Spleen (tissue), 7 donors: ENCODE results near the gene SRP14.

Source experiments
- POLR2A ChIP-seq, 3 donors: fragments of 450-650 bp; IDR thresholded peaks; one replicate each; pipeline ENCODE4 v1.5.1; 2017; ENCODE audit warnings: antibody characterized with exemption in 3 of 3, mild to moderate bottlenecking in 1 of 3
- POLR2AphosphoS5 ChIP-seq, 3 donors: sonication (generic); formaldehyde crosslinking; IDR thresholded peaks; one replicate each; pipeline ENCODE4 v1.5.1; 2017; ENCODE audit warnings: antibody characterized with exemption in 3 of 3
- TF ChIP-seq, protein P1 (sequence below), 11 experiments: fragments of 200-600 bp in 7 of 11; fragments of 450-650 bp in 4 of 11; sonication (generic) in 4 of 11; IDR thresholded peaks in 8 of 11; conservative IDR thresholded peaks in 3 of 11; 1 replicate in 7 of 11; 2 replicates in 4 of 11; pipeline versions ENCODE4 v1.4.0 to v1.8.0; 2016 to 2021; ENCODE audit warnings: antibody characterized with exemption in 11 of 11, inconsistent platforms in 4 of 11, mild to moderate bottlenecking in 1 of 11
- donor health status: DM: no; HTN: no; CAD: no; lungs with moderate emphysema.
- donor health status: DM: no; HTN: no; CAD: no.
- donor health status: DM: no; HTN: no; CAD: no.

DNA sequence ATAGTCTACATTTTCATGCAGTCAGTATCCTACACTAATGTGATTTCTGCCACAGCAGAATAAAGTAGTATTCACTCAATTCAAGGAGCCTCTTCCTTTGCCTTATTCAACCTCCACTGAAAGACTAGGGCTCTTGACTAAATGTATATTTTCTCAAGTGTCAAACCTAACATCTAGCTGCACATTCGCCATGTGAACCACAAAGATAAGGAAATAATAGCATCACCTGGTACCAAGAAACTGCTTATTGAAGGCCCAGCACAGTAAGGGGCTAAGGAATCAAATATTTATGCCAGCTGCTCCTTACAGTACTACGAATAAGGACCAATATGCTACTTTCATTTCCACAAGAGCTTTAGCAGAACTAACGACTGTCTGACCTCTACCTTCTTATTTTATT lies 1.3 kb downstream of the SRP14 start:
- TF ChIP-seq, protein P1, sequence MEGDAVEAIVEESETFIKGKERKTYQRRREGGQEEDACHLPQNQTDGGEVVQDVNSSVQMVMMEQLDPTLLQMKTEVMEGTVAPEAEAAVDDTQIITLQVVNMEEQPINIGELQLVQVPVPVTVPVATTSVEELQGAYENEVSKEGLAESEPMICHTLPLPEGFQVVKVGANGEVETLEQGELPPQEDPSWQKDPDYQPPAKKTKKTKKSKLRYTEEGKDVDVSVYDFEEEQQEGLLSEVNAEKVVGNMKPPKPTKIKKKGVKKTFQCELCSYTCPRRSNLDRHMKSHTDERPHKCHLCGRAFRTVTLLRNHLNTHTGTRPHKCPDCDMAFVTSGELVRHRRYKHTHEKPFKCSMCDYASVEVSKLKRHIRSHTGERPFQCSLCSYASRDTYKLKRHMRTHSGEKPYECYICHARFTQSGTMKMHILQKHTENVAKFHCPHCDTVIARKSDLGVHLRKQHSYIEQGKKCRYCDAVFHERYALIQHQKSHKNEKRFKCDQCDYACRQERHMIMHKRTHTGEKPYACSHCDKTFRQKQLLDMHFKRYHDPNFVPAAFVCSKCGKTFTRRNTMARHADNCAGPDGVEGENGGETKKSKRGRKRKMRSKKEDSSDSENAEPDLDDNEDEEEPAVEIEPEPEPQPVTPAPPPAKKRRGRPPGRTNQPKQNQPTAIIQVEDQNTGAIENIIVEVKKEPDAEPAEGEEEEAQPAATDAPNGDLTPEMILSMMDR (IDR thresholded peaks at IDR 0.05 in 8 of 11, conservative IDR thresholded peaks at IDR 0.05 in 3 of 11): no peak
- TF ChIP-seq POLR2AphosphoS5 (IDR thresholded peaks at IDR 0.05): no peak
- no peak for TF ChIP-seq POLR2A (IDR thresholded peaks at IDR 0.05)
